ENCODE data around the gene CPT2.
"Not testable (repeated sequence)": the region's sequence is repeated elsewhere in the genome, so short reads cannot be mapped to it uniquely, and the experiment has no call there.

Gene CPT2

GRCh38 chr1:53182716-53183094, 13.9 kb upstream of the CPT2 start:
- DNase-seq: no peak

- DNase-seq: no peak
These were observed 13.3 kb upstream of the CPT2 start for GRCh38 chr1:53183095-53183990.

DNA sequence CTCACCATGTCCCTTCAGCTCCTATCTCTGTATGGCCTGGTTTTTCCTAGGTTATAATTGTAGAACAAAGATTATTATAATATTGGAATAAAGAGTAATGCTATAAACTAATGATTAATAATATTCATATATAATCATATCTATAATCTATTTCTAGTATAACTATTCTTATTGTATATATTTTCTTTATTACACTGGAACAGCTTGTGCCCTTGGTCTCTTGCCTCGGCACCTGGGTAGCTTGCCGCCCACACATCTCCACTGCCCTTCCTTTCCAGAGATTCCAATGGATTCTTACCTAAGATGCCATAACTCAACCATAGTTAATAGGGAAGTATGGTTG, 10.7 kb upstream of the CPT2 start:
- not testable (repeated sequence) for DNase-seq

GRCh38 chr1:53186533-53186932, 10.1 kb upstream of the CPT2 start:
- DNase-seq: no peak

- DNase-seq: no peak
These were observed 9.2 kb upstream of the CPT2 start for GRCh38 chr1:53187401-53187800.

DNA sequence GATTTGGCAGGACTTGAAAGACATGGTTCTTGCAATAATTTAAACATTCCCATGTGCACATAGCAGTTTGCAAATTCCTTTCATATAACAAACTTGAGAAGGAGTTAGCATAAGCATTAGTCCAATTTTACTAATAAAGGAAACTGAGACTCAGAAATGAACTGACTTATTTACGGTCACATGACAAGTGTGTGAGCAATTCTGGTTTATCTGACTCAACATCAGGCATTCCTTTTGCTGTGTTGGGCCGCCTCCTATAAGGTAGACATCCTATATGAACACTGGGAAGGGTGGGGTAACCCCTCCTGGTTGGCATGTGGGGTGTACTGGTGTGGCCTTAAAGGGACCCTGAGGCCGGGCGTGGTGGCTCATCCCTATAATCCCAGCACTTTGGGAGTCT, 8.5 kb upstream of the CPT2 start:
- DNase-seq: no peak

- no peak for DNase-seq
These were observed 7.6 kb upstream of the CPT2 start for GRCh38 chr1:53189061-53189460.

- no peak for DNase-seq
These were observed 6.4 kb upstream of the CPT2 start for GRCh38 chr1:53190210-53190611.

DNA sequence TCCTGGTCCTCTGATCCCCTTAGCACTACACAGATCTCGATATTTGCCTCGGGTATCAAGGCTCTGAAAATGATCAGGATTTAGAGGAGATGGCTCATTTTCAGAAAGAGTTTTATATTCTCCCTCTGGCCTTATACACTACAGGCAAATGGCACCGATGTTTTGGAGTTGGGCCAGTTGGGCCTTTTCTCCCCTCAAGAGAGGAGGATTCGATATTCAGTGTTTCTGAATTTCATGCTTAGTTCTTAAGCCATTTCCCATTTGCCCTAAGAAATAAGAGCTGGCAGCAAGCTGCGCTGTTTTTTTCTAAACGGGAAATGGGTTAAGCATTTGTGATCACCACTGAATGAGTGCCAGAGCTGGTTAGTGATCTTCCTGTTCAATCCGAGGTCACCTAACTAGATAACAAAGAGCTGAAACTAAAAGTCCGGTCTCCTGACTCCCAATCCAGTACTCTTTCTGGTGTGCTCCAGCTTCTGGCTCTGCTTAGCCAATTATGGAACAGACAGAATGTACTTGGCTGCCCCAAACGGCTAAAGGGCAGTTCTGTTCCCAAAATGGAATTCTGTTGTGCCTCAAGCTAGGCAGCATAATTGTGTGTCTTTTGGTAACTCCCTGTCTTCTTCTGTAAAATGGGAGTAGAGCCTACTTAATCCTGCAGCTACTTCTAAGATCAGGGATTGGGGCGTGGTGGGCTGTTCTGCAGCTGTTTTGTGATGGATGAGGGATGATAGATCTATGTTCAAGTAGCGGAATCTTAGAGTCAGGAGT, 1.2 kb upstream of the CPT2 start:
- DNase-seq: no peak

DNA sequence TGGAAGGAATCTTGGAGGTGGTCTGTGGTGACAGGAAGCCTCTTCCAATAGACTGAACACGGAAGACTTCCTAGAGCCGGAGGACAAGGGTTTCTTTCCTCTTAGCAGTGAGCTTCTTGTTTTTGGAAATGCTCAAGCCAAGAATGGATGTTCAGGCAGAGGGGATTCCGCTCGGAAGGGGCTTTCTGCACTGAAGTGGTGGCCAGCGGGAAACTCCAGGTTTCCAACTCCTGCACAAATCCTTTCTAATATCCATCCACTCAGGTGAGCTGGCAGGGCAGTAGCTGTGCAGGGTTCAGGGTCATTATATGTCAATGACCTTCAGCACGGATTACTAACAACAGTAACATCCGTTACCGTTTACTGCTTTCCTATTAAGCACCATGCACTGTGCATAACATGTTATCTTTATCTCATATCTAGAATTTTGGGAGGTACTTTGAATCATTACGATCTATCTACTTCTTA, 573 bp upstream of the CPT2 start:
- no peak for DNase-seq

GRCh38 chr1:53197291-53198200, 922 bp downstream of the CPT2 start:
- DNase-seq: no peak

DNA sequence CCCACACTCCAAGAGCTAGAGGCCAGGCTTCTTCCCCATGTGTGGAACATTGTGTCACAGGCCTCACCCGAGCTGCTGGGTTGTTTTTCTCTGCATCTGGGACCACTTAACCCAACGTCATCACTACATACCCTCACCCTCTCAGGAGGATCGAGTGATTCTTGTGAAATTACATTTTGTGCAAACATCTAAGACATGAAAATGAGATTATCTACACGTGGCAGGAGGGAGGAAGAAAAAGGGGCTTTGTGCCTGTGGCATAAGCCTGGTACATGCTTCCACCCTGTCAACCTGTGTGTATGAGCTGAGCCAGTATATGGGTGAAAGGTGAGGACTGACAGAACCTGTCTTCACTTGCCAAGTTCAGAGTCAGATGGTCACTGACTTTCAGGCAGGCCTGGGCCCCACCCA, 1.6 kb downstream of the CPT2 start:
- no peak for DNase-seq

- no peak for DNase-seq
These were observed 6.8 kb downstream of the CPT2 start for GRCh38 chr1:53203466-53203865.

GRCh38 chr1:53205496-53205895, 8.9 kb downstream of the CPT2 start:
- not testable (repeated sequence) for DNase-seq

DNA sequence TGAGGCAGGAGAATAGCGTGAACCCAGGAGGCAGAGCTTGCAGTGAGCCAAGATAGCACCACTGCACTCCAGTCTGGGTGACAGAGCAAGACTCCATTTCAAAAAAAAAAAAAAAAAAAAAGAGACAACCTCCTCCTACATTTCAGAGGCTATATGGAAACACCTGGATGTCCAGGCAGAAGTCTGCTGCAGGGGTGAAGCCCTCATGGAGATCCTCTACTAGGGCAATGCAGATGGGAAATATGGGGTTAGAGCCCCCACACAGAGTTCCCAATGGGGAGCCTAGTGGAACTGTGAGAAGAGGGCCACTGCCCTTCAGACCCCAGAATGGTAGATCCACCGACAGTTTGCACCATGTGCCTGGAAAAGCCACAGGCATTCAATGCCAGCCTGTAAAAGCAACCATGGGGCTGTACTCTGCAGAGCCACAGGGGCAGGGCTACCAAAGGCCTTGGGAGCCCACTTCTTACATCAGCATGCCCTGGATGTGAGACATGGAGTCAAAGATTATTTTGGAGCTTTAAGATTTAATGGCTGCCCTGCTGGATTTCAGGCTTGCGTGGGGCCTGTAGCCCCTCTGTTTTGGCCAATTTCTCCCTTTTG, 9.6 kb downstream of the CPT2 start:
- DNase-seq: not testable (repeated sequence)

- DNase-seq: no peak
These were observed 10.2 kb downstream of the CPT2 start for GRCh38 chr1:53206735-53207379.

- DNase-seq: no peak
These were observed 11.1 kb downstream of the CPT2 start for GRCh38 chr1:53207726-53208125.

- no peak for DNase-seq
These were observed 13.7 kb downstream of the CPT2 start for GRCh38 chr1:53210352-53210751.

DNA sequence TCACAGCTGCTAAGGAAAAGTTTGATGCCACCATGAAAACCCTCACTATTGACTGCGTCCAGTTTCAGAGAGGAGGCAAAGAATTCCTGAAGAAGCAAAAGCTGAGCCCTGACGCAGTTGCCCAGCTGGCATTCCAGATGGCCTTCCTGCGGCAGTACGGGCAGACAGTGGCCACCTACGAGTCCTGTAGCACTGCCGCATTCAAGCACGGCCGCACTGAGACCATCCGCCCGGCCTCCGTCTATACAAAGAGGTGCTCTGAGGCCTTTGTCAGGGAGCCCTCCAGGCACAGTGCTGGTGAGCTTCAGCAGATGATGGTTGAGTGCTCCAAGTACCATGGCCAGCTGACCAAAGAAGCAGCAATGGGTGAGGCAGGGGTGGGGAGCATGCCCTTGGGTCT, 14.3 kb downstream of the CPT2 start:
- DNase-seq: no peak

GRCh38 chr1:53214376-53214940, 17.8 kb downstream of the CPT2 start:
- DNase-seq: no peak

DNA sequence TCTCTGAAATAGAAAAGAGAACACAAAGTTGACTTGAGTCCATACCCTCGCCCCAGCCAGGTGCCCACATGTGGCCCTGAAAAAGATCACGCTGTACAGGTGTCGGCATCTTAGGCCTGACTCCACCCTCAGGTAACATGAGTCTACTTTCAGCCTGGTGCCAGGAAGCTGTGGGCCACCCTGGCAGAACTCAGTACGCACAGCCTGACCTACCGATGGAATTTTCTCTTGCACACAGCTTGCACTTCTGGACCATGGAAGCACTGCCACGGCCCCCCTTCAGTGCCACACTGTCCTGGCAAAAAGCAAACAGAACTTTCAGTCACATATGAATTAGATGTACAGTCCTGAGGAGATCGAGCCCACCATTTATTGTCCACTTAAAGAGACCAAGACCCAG, 21.6 kb downstream of the CPT2 start:
- no peak for DNase-seq

DNA sequence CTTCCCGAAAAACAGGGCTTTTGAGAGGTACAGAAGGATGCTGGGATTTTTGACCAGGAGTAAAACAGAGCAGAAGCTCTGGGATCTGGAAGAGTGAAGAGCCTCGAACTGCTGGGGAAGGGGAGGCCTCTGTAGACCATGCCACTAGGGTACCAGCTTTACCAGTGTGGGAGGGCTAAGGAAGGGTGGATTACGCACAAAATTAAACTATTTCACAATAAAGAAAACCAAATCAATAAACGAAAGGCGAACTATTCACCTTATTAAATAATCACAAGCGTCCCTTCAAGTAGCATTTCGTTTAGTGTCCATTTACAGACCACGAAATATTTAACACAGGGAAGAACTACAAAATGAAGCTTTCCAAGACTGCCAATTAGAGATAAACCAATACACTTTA, 23.1 kb downstream of the CPT2 start:
- no peak for DNase-seq
